DMS114 treated with DMSO at 0.1 percent for 48 hours (cell line): ENCODE results near the gene PPCDC.

Experiments
- DNase-seq: peaks from one replicate; lab custom pipeline; 2025; ENCODE audit not compliant: unreplicated experiment; lab: John Stamatoyannopoulos, UW

Gene PPCDC, protein sequence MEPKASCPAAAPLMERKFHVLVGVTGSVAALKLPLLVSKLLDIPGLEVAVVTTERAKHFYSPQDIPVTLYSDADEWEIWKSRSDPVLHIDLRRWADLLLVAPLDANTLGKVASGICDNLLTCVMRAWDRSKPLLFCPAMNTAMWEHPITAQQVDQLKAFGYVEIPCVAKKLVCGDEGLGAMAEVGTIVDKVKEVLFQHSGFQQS

DNA sequence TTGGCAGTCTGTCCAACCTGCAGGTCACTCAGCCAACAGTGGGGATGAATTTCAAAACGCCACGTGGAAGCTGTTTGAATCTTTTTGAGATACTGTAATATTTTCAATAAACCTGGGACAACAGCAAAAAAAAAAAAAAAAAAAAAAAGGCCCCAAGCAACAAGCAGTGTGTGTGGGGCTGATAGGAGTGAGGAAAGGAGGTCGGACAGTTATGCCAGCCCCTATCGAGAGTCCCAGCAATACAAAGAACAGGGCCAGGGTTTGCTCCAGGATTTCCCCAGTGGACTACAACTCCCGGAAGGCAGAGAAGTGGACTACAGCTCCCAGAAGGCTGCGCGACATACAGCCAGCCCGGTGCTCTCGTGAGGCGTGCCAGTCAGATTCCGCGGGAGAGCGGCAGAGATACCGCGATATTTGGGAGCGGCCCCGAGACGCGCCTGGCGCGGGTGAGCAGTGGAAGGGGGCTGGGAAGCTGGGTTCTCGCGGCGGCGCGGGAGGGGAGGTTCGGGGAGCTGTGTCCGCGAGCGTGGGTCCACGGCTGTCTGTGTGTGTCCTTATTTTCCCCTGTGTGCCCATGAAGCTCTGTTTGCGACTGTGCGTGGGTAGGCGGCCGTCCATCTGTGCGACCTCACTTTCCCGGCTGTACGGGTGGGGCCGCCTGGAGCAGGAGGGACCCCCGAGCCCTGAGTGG lies at the start of gene PPCDC:
Gene PPCDC, plus strand, starts transcription at position 410 of the 691 bp plus-strand sequence. CDS start 4,729 bp downstream, outside the sequence.
- DNase-seq: peak; percentile 97

- DNase-seq: no peak
Measured at GRCh38 chr15:74976159-74976558, 47.2 kb upstream of the PPCDC start.

GRCh38 chr15:74977599-74977998 lies 45.8 kb upstream of the PPCDC start:
- no peak for DNase-seq

GRCh38 chr15:74978077-74978476 lies 45.3 kb upstream of the PPCDC start:
- no peak for DNase-seq

DNA sequence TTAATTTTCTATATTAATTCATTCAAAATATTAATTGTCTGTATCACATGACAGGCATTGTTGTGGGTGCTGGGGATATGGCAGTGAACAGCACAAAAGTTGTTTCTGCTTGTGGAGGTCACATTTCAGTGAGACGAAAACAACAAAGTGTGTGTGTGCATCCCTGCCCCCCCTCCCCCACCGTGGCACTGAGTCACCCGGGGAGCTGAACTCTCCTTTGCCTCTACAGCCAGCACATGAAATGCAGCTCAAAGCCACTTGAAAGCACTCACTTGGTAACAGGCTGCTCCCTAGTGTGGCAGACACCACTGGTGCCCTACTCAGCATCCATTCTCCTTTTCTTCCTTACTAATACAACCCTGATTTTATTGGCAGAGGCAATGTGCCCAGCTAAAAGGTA lies 44.9 kb upstream of the PPCDC start:
- DNase-seq: no peak

GRCh38 chr15:74982183-74982582 lies 41.2 kb upstream of the PPCDC start:
- no peak for DNase-seq

DNA sequence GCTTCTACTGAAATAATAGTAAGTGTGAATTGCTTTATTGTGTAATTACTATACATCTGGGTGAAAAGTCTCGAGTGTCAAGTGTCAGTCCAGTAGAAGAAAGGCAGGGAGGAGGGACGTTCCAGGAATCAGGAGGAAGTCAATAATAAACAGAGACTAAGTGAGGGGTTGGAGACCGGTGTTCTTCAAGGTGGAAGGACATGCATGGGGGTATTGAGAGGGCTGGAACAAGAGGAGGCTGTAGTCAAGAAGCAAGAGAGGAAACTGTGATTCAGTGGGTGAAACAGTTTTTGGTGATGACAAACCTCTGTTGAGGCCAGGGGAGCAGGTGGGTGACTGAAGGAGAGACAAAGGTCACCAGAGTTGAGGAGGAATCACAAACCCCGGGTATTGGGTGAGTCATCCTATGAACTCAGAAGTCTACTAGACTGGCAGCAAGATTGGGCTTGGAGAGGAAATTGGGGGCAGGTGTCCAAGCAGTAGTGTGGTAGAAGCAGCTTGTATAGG lies 39.6 kb upstream of the PPCDC start:
- no peak for DNase-seq

GRCh38 chr15:74988007-74988800 lies 35.2 kb upstream of the PPCDC start:
- peak; percentile 50 for DNase-seq

GRCh38 chr15:74989527-74989926 lies 33.9 kb upstream of the PPCDC start:
- no peak for DNase-seq

- DNase-seq: no peak
Measured at GRCh38 chr15:74992619-74993018, 30.8 kb upstream of the PPCDC start.

- no peak for DNase-seq
Measured at GRCh38 chr15:74994236-74994635, 29.2 kb upstream of the PPCDC start.

DNA sequence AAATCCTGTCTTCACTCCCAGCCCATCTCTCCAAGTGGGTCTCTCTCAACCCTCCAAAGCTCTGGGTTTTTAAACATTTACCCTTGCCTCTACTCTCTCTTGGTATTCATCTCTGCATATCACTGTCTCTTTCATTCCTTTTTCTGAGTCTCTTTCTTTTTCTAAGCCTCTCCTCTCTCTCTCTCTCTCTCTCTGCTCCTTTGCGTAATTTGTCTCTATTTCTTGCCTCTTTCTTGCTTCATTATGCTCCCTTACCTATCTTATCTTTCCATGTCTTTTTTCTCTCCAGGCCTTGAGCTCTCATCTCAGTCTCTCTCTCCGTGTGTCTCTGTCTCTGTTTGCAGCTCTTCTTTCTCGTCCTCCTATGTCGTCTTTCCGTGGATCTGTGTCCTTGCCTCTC lies 28.7 kb upstream of the PPCDC start:
- DNase-seq: no peak

DNA sequence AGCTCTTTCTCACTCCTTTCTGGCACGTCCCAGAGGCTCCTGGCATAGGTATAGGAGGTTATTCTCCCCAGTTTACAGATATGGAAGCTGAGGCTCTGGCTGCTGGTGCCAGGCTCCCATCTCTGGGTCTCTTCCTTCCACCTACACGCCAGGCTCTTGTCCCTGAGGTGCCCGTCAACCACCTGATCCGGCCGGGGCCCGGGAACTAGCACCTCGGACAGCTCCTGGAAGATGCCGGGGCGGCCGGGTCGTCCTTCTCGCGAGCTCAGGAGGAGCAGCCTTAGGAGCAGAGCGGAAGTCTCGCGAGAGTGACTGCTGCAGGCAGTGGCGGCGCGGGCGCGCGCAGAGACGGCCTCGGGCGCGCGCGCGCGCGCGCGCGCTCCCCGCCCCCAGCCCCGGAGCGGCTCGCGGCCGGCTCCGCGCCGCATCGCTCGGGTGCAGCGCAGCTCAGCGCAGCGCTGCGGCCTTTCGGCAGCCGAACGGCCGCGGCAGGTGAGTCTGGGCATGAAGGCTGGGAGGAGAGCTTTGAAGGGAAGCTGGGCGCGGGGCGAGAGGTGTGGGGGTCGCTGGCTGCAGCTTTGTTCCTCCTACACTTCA lies 28.1 kb upstream of the PPCDC start, which contains the start of gene SCAMP5:
Gene SCAMP5, plus strand, starts transcription at position 382 of the 597 bp plus-strand sequence. CDS start 16,277 bp downstream, outside the sequence.
- DNase-seq: peak; percentile 86

- no peak for DNase-seq
Measured at GRCh38 chr15:74995779-74996765, 27.3 kb upstream of the PPCDC start.

- no peak for DNase-seq
Measured at GRCh38 chr15:74997141-74997540, 26.2 kb upstream of the PPCDC start.

DNA sequence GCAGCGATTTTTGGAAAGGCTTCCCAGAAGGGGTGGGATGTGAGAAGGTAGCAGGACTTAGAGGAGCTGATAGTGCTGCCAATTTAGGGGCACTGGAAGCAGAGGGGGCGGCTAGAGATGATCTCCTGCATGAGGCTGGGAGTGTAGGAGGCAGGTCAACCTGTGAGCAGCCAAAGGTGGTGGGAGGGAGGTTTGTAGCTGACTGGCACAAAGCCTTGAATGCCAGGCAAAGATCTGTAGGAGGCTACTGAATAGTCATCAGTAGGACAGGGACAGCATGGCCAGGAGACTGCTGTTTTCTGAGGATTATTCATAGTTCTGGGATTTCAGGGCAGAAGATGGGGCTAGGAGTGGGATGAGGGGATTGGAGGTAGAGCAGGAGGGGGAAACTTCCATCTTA lies 25.8 kb upstream of the PPCDC start:
- no peak for DNase-seq

DNA sequence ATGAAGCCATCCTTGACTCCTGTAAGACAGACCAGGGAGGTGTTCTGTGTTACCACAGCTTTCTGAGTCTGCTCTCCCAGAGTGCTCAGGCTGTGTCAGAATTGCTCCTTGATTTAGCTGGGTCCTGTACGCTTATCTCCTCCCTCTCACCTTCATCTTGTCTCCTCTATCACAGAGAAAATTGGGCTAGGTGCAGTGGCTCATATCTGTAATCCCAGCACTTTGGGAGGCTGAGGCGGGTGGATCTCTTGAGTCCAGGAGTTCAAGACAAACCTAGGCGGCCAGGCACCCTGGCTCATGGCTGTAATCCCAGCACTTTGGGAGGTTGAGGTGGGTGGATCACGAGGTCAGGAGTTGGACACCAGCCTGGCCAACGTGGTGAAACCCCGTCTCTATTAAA lies 22.1 kb upstream of the PPCDC start:
- no peak for DNase-seq

GRCh38 chr15:75002398-75002797 lies 21.0 kb upstream of the PPCDC start:
- no peak for DNase-seq

- no peak for DNase-seq
Measured at GRCh38 chr15:75007216-75007615, 16.2 kb upstream of the PPCDC start.

GRCh38 chr15:75008221-75008625 lies 15.2 kb upstream of the PPCDC start:
- no peak for DNase-seq
